GM21737 (cell line): ENCODE results near the gene NPC1.

Experiments
- ATAC-seq: cut with Tn5 transposase; IDR thresholded peaks from one replicate; pipeline ENCODE4 v1.9.1; 2021; ENCODE audit warnings: mild to moderate bottlenecking, moderate library complexity; ENCODE audit not compliant: unreplicated experiment

The NPC1 gene

DNA sequence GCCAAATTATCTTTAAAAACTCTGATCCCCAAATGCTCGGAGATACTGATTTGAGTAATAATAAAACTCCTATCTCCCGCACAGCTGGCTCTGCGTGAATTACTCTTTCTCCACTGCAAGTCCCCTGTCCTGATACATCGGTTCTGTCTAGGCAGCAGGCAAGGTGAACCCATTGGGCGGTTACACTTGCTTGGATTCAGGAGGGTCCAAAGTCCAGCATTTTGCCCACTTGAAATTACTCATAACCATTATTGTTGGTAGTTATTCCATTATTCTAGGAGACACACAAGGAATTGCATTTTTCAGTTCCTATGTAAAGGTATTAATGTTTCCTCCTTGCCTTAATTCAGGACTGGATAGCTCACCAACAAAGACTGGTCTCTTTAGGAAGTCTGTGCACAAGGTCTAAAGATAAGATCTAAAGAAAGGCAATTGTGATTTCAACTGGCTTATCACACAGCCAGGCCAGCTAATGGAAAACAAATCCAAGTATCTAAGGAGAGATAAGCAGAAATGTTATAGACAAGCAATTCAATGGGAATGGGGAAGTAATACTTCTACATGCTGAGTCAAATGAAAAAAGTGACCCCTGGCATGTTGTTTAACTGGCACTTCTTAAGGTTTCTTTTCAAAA is 23.2 kb upstream of the NPC1 start:
- no peak for ATAC-seq

DNA sequence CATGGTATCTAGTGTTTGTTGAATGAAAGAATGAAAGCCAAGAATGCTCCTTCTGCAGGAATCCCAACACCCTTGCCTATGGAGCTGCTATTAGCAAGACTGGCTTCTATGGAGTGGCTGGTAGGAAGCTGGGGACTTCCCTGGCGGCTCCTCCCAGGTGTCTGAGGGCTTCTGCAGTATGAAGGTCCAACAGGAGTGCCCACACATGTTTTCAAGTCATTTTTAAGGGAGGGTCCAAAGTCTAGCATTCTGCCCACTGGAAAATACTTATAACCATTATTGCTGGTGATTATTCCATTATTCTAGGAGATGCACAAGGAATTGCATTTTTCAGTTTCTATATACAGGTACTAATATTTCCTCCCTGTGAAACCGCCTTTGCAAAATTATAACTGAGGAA is 21.9 kb upstream of the NPC1 start:
- no peak for ATAC-seq

DNA sequence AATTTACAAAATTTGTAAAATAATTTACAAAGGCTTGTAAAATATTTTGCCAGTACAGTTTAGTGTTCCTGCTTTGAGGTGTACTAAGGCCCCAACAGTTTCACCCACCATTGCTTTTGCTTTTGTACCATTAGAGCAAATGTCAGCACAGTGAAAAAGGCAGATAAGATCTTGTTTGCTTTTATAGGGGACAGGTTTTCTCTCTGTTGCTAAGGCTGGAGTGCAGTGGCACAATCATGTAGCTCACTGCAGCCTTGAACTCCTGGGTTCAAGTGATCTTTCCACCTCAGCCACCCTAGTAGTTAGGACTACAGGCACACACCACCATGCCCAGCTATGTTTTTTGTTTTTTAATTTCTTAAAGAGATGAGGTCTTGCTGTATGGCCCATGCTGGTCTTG is 19.6 kb upstream of the NPC1 start:
- no peak for ATAC-seq

DNA sequence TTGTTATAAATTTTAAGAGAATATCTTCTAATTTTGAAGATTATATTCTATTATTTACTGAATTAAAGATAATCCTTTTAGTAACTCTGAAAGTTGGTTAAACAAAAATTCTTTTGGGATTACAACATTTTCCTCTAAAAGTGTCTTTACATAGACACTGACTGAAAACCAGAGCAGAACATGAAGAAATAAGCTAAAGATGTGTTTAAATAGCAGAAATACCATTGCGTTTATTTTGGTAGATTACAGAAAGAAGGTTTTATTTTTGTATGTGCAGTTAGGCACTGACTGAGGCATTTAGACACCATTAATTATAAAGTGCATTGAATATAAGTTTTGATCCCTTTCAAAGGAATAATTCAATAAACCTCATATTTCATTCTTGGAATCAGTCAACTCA is 13.5 kb upstream of the NPC1 start:
- ATAC-seq, result no peak

DNA sequence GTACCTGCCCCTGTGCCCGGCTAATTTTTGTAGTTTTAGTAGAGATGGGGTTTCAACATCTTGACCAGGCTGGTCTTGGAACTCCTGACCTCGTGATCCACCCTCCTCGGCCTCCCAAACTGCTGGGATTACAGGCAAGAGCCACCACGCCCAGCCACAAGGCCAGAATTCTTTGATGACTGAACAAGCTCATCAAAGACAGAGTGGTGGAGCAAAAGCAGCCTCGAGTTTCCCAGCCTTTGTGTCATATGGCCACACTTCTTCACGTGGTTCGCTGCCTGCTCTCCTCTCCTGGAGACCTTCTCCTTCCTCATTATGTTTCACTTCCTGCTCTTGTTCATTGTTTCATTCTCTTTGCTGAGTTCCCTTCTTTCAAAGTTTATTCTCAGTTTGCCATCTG is 9.9 kb upstream of the NPC1 start:
- no peak for ATAC-seq

DNA sequence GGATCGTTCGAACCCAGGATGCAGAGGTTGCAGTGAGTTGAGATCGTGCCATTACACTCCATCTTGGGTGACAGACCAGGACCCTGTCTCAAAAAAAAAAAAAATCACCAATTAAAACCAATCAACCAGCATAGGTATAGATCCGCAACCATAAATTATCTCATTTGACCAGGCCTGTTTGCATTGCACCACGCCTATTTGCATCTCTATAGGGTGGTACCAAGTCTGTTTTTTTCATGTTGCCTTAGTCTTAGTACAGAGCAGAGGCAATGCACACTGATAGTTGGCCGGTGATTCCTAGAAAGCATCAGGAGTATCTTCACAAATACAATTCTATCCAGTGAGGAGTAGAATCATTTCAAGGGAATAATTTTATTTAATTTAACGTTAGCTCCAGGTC is 9.3 kb upstream of the NPC1 start:
- ATAC-seq, result no peak

DNA sequence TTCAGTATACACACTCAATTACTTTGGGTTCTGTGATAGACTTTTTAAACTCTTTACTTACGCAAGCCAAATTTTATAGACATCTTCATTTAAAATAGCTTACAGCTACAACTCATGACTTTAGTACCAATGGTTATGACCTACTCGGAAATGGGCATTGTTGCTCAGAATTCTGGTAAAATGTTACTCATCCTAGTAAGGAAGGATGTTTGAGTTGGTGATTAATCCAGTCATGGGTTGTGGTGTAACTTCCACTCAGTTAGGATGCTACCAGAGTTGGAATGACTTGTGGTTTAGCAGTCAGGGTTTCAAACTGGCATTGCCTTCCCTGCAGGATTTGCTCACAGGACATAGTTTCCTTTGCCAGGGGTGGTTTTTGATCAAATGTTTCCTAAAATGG is 7.4 kb upstream of the NPC1 start:
- ATAC-seq, result no peak

DNA sequence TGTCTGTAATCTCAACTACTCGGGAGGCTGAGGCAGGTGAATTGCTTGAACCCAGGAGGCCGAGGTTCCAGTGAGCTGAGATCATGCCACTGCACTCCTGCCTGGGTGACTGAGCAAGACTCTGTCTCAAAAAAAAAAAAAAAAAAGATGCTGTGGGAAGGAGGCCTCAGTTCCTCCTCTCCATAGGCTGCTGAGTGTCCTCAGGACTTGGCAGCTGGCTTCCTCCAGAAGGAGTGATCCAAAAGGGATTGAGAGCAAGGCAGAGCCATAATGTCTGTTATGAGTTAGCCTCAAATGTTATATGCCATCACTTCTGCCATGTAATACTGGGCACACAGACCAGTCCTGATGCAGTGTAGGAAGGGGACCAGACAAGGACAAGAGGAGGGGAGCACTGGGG is 6.6 kb upstream of the NPC1 start:
- no peak for ATAC-seq

DNA sequence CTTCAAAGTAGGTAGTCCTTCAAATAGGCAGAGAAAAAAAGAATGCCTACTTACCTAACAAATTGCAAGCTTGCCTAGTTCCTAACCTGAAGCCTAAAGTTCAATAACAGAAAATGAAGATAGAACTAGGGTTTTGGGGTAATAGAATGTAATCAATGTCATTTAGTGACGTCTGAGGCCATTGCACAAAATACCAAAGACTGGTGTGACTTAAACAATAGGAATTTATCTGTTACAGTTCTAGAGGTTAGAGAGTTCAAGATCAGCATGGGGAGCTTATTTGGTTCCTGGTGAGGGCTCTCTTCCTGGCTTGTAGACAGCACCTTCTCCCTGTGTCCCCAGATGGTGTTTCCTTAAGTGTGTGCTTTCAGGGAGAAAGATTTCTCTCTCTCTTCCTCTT is 4.7 kb upstream of the NPC1 start:
- no peak for ATAC-seq

DNA sequence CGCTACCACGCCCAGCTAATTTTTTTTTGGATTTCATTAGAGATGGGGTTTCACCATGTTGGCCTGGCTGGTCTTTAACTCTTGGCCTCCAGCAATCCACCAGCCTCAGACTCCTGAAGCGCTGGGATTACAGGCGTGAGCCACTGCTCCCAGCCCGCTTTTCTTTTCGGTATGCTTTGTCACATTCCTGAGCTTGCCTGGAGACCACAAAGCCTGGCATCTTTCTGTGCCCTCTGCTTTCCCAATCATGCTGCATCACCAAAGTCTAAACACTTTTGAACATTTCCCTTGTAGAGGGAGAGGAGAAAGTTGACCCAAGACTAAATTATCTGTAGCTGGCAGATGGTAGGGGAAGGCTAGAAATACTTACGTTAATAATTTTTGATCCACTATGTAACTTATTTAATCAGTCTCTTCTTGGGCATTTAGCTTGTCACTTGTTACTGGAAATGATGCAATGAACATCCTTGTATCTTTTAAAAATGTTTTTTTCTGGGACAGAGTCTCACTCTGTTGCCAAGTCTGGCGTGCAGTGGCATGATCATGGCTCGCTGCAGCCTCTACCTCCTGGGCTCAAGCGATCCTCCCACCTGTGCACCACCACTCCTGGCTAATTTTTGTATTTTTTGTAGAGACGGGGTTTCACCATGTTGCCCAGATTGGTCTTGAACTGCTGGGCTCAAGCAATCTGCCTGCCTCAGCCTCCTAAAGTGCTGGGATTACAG is 2.7 kb upstream of the NPC1 start:
- no peak for ATAC-seq

DNA sequence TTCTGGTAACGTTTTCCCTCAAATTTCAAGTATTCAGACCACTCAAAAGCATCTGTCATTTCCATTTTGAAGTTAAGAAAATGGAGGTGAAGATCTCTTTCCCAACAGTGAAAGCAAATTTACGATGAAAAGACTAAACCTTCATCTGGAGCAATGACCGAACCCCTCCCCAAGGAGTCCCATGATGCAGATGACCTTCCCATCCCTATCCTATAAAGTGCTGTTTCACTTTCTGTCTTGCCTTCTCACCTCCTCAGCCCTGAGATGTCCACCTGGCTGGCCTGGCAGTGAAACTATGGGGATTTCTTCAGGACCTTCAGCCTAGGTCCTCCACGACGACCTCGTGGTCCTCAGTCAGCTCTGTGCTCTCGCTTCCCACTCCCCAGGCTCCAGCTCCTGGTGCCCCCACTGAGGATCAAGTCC is 925 bp upstream of the NPC1 start:
- no peak for ATAC-seq

DNA sequence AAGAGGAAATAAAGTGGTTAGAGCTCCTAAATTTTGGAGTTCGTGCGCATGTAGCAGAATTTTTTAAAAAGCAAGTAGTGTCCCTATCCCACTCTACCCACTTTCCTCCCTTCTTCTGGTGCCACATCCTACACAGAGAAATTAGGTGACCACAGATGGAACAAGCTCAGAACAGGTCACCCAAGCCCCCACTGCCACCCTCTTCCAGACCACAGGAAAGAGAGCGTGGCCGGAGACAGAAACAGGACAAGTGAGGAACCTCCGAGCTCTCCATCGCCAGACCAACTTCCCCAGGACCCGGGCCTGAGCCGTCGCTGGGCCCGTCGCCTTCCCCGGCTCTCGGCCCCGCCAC is 433 bp downstream of the NPC1 start:
- peak; percentile 21 for ATAC-seq

DNA sequence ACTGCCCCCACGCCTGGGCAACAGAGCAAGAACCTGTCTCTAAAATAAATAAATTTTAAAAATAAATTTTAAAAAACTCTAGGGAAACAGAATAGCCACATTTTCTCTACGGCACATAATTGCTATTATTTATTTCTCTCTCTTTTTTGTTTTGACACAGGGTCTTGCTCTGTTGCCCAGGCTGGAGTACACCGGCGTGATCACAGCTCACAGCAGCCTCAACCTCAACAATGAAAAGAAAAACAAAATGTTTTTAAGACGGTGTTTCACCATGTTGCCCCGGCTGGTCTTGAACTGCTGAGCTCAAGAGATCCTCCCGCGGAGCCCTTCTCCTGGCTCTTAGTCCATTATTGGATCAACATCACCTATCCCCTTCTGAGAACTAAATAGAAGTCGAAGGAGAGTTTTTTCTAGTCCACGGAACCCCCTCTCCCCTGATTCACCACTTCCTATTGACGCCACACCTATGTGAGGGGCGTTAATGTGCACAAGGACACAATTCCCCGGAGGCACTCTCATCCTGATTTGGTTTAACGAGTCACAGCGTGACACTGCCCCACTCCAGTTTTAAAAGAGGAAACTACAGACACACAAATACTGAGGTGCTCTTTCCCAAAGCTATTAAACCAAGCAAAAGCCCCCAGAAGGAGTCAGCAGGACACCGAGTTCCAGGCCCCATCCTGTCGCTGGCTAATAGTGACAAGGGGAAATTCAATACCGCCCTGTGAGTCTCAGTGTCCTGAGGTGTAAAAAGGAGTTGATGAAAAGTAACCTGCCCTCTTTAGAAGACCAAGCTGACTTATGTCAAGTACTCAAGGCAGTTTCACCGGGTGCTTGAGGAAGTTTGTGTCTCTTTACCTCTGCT is 1.1 kb downstream of the NPC1 start:
- ATAC-seq, result no peak

DNA sequence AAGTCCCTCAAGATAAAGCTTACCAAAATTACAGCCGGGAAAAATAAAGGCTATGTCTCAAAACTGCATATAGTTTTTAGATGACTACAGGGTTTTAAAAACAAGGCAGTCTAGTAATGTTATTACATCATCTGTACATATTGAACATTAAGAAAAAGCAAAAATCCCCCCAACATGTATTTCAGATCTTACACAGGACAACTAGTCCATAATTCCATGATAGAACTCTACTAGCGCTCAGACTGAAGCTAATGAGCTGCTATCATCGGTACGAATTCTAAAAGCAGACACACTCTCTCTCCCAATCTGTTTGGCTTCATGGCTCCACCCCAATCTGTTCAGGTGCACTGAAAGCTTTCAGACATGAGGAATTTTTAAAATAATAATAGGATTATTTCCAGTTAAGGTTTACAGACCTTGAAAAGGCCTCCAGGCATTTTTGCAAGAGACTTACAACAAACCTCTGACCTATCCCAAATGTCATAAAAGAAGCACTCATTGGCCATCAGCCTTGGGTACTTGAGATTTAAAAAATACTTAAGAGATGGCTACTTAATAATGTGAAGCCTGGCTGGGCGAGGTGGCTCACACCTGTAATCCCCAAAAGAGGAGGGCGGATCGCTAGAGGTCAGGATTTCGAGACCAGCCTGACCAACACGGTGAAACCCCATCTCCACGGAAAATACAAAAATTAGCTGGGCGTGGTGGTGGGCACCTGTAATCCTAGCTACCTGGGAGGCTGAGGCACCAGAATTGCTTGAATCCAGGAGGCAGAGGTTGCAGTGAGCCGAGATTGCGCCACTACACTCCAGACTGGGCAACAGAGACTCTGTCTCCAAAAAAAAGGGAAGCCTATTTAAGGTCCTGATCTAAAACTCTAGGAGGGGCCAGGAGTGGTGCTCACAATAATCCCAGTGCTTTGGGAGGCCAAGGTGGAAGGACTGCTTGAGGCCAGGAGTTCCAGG is 2.0 kb downstream of the NPC1 start:
- ATAC-seq, result no peak

DNA sequence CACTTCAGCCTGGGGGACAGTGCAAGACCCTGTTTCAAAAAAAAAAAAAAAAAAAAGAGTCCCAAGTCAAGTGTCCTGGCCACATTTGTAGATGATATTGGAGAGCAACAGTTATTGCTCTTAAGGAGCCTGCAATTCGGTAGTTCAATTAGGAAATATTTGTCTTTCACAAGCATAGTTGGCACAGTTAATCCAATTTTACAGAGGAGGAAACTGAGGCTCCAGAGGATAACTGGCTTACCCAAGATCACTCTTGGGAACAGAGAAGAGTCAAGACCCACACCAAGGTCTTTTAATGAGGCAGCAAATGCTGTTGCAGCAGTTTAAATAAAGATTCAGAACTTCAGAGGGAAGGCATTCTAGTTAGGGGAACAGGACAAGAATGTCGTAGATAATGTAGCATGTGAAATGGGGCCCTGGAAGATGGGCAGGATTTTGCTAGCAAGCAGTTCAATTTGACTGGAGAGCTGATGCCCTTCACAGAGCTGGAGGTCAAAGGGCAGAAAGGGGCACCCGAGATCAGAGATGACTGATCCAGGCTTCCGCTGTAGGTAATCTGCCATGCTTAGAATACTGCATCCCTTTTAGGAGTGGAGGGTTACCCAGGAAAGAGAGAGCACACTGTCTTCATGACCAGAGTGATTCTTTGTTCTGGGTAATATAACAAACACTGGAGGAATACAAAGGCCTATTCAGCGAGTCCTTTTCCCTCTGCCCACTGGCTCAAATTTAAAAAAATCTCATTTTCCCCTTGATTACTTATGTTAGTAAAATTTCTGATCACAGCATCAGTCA is 3.0 kb downstream of the NPC1 start:
- ATAC-seq, result no peak

DNA sequence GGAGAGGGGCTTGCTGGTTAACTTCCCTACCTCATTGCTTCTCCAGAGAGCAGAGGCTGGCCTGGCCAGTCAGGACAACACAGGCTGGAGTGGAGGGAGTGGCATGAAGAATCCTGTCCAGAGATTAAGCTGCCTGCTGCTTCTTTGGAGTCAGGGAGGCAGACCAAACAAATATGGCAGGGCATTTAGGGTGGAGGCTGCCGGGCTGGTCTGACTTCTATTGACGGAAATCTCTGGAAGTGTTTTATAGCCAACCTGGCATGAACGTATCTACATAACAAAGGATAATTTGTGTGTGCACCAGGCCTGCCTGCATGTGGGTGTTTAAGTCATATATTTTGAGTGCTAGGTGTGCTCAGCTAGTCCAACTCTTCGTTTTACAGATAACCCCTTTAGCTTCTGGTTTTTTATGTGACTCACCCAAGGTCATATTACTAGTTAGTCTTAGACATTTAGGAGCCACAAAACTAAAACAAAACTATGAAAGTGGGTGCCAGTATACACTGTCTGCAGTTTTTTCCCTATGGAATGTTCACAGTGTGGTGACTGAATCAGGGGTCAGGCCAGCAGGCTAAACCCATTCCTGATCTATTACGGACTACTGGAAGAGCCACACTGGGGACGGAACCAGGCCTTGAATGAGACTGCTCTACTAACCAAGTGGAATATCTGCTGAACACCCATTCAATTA is 5.5 kb downstream of the NPC1 start:
- ATAC-seq, result no peak

DNA sequence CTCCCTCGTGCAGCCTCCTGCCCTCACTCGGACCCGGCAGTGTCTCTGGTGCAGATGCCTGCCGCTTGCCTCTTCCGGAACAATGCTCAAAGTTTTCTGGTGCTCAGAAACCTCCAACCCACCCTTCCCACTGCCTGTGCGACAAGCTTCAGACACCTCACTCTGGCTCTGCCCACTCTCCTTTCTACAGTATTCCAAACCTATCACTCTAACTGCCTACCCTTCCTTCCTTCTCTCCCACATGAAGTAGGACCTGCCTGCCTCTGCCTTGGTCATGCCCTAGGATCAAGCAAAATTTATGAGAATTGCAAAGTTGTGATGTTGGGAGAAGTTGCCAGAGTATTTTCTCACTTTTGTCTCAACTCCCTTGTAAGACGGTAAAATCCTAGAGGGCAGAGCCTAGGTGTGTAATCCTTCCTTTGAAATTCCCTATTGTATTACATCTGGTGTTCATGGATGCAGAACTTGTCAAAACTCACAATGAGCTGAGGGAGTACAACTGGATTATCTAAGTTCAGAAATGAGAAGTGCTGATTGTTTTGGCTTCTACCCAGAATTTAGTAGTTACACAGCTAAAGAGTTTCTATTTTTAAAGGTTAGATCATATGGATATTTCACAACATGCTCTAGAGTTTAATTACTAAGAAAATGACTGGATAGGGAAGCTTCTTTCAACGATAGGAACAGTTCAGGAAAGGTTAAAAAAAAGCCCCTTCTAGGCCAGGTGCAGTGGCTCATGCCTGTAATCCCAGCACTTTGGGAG is 7.2 kb downstream of the NPC1 start:
- ATAC-seq, result no peak

DNA sequence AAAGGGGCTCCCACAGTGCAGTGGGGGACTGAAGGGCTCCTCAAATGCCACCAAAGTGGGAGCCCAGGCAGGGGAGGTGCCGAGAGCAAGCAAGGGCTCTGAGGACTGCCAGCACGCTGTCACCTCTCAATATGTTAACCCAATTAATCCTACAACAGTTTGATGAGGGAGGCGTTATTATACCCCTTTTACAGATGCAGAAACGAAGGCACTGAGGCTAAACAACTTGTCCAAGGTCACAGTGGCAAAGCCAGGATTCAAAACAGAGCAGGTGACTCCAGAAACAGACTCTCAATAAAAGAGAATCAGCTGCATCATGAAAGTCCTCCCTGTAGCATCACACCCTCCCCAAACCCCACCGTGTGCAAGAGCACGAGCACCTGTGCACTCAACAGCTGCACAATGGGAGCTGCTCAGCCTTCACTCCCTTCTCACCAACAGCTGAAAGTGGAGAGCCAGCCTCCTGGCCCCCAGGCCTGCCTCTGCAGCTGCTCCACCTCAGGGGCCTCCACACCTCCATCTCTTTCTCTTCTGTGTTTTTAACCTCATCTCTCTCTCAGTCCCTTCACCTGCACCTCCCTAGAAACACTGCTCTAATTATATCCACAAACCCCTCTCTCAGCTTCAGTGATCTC is 8.1 kb downstream of the NPC1 start:
- ATAC-seq, result no peak
